HG03460 (cell line): ENCODE results near the gene SP6.

Experiments
- ATAC-seq: cut with Tn5 transposase; IDR thresholded peaks from one replicate; pipeline ENCODE4 v1.9.1; 2021; ENCODE audit not compliant: unreplicated experiment

The SP6 gene

DNA sequence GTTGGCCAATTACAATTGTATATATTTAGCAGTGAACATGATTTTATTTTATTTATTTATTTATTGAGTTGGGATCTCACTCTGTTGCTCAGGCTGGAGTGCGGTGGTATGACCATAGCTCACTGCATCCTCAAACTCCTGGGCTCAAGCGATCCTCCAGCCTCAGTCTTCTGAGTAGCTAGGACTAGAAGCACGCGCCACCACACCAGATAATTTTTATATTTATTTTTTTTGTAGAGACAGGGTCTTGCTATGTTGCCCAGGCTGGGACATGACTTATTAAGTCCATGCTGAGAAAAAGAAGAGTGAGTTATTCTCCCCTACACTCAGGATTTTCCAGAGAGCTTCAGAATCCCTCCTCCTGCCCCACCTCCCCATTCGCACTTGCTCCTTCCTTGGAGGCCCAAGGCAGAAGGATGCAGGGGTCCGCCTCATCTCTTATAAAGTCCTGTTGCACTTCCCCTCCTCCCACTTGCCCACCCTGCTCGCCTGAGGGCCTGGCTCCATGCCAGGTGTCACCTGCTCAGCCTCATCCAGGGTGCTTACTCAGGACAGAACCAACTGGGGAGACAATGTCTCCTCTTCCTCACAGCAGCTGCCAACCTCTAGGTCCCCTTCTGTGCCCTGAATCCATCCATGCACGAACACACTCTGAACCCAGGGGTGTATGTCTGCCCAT lies 29.0 kb upstream of the SP6 start:
- ATAC-seq = no peak

DNA sequence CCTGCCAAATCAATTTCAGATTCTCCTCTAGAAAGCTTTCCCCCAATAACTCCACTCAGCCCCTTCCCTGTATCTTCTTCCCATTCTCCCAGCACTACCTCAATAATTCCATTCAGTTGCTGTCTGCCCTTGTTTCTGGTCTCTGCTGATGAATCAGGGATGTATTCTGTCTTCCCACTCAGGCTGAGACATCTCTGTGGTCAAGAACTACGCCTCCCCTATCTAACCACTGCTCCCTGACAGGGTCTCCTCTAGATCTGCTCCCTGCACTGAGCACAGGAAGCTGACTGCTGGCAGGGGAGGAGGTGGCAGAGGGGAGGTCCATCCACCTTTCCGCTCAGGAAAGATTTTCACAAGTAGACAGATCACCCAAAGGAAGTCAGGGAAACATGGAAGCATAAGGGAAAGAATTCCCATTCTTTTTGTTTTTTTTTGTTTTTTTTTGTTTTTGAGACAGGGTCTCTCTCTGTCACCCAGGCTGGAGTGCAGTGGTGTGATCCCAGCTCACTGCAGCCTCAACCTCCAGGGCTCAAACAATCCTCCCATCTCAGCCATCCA lies 28.1 kb upstream of the SP6 start:
- no peak for ATAC-seq

GRCh38 chr17:47878203-47879027 lies 27.5 kb upstream of the SP6 start:
- ATAC-seq = no peak

DNA sequence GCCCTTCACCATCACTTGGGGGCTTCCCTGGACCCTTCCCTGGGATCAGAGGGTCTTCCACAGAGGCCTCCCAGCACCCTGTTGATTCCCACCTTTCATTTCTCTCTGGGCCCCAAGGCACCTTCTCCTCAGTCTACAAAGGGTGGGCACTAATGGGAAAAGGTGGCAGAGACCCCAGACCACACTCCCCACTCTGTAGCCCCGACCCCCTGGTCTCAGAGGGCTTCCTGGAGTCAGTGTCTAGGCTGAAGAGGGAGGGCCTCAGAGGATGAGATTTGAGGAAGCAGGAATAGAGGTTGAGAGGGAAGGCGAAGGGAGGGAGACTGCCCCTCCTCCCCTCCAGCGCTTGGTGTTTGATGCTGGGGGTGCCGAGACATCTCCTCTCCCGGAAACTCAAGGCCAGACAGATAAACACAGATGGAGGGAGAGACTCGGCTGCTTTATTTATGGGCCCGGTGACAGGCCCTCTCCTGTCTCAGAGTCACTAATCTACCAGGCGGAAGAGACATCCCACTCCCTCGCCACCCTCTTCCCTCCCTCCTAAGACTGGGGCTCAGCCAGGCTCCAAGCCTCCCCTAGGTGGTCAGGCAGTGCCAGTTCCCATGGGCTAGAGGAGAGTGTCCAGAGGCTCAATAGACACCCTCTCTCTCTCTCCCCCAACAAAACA lies 26.5 kb upstream of the SP6 start:
- ATAC-seq = no peak

GRCh38 chr17:47875011-47875985 lies 24.3 kb upstream of the SP6 start:
- ATAC-seq = no peak

DNA sequence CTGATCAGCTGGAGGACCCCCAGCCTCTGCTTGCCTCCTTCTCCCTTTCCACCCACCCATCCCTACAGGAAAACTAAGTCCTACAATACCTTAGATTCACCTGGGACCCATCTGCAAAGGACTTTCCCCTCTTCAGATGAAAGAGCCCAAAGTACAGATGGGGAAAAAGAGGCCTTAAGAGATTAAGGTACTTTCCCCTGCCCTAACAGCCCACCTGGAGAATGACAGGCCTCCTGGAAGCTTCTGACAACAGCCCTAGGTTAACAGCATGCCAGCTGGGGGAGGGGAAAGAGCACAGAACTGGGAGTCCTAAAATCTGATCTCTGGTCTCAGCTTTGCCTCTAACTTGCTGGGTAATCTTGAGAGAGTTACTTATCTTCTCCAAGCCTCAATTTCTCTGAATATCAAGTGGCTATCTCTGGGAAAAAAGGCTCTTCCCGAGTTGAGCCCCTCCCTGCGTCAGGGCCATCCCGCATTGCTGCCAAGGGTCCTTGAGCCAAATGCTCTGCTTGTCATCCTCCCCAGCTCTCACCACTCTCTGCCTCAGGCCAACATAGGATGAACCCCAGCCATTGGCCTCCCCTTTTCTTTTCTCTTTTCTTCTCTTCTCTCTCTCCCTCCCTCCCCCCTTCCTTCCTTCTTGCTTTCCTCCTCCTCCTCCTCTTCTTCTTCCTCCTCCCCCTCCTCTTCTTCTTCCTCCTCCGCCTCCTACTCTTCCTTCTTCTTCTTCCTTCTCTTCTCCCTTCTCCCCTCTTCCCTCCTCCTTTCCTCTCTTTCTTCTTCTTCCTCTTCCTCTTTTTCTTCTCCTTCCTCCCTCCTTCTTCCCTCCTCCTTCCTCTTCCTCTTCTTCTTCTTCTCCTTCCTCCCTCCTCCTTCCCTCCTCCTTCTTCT lies 22.5 kb upstream of the SP6 start:
- no peak for ATAC-seq

- ATAC-seq = no peak
Measured at GRCh38 chr17:47872651-47873161, 21.7 kb upstream of the SP6 start.

DNA sequence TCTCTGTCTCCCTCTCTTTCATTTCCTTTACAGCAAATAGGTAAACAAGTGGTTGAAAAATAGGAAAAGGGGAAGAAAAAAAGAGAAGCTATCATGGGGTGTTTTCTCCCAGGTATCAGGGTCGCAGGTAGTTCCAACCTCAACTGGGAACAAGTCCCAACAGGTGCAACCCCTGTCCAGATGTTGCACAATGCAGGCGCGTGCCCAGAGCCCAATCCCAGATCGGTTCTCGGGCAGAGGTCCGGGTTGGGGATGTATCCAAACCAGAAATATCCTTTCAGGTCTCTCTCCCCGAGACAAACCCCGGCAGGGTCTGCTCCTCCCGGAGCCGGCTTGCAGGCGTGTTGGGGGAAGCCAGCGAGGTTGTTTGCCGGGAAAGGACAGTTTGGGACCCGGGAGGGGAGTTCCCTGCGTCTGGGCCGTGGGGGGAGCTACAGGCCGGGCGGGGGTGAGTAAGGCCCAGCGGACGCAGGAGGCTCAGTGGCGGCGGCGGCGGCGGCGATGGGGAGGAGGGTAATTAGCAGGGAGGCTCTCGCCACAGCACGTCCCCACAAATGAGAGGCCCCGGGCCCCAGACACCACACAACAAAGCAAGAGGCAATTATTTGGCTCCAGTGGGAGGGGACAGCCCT lies 21.2 kb upstream of the SP6 start:
- ATAC-seq = no peak

- ATAC-seq = no peak
Measured at GRCh38 chr17:47871048-47871447, 20.1 kb upstream of the SP6 start.

GRCh38 chr17:47870056-47870455 lies 19.1 kb upstream of the SP6 start:
- no peak for ATAC-seq

- ATAC-seq = no peak
Measured at GRCh38 chr17:47869114-47869513, 18.2 kb upstream of the SP6 start.

DNA sequence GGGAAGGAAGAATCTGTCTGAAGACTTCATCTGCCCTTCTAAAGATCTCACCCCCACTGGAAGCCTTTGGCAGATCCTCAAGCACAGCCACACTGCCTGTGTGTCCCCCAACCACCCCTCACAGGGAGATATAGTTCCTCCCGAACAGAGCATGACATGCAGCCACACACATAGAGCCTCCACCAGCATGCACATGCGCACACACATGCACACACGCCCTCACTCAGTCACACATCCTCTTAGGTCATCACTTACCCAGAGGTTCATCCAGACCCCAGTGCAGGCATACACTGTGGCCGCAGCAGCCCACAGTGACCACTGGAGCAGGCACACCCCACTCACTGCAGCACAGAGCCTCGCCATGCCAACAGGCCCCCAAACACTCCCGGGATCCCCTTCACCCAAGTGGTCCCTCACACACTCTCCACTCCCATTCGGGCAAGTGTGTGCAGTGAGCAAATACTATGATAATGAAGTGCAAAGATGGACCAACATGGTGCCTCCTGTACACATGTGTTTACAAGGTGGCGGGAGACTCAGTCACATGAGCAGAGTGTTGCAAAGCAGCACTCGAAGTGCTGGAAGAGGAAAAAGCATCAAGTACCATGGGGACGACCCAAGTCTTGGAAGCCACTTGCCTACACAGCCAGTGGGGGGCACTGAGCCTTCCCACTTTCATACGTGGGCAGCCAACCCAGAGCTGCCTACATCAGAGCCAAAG lies 17.0 kb upstream of the SP6 start:
- no peak for ATAC-seq

- ATAC-seq = no peak
Measured at GRCh38 chr17:47866941-47867340, 16.0 kb upstream of the SP6 start.

GRCh38 chr17:47864791-47865216 lies 13.8 kb upstream of the SP6 start:
- no peak for ATAC-seq

DNA sequence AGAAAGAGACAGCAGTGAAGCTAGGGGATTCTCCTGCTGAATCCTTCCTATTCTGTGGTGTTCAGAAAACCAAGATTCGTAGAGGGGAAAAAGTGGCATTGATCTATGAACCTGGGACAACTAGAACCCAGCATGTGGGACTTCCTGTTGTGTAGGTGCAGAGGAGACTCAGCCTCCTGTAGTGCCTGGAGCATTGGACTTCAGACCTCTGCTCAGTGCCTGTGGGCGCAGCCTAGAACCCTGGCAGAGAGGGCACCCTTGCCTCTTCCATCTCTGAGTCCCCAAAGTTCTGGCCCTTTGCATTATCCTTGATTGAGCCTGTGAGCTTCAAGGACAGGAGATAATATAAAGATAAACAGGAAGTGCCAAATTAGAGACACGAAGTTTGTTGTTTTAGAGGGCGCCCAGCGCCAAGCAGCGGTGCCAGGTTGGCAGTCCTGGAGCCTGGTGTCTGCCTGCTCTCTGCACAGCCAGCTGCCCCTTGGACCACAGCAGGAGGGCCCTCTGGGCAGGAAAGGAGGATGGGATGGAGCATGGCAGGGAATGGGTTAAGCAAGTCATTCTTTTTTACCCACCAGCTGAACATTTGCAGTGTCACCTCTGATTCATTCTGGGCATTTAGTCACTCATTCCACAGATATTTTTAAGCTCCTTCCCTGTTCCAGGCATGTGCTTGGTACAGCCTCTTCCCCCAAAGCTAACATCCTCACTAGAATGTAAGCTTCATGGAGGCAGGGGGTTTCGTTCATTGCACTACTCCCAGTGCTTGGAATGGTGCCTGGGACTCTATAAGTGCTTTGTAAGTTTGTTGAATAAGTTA lies 11.9 kb upstream of the SP6 start:
- no peak for ATAC-seq

DNA sequence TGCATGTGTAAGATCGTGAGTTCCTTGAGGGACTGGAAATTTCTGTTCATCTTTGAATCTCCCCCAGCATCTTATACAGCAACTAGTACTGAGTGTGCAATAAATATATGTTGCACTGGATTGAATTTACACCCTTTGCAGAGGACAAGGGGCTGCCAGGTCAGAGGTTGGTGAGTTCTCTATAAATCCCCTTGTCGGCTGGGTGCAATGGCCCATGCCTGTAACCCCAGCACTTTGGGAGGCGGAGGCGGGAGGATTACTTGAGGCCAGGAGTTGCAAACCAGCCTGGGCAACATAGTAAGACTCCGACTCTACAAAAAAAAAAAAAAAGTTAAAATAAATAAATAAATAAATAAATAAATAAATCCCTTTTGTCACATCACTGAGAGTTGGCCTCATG lies 9.4 kb upstream of the SP6 start:
- no peak for ATAC-seq
